ENCODE measurements around the gene KLRG1. TPM values are rescaled to one million over a fixed set of nuclear protein-coding genes. Genes with fewer than 3 reads are reported as not detected.

KLRG1 gene
- polyA plus RNA-seq, 1 of the 3 experiments (the other 2 are of a cell fraction) = 5.1 TPM

- TF ChIP-seq, protein P1, sequence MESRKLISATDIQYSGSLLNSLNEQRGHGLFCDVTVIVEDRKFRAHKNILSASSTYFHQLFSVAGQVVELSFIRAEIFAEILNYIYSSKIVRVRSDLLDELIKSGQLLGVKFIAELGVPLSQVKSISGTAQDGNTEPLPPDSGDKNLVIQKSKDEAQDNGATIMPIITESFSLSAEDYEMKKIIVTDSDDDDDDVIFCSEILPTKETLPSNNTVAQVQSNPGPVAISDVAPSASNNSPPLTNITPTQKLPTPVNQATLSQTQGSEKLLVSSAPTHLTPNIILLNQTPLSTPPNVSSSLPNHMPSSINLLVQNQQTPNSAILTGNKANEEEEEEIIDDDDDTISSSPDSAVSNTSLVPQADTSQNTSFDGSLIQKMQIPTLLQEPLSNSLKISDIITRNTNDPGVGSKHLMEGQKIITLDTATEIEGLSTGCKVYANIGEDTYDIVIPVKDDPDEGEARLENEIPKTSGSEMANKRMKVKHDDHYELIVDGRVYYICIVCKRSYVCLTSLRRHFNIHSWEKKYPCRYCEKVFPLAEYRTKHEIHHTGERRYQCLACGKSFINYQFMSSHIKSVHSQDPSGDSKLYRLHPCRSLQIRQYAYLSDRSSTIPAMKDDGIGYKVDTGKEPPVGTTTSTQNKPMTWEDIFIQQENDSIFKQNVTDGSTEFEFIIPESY (IDR thresholded peaks at IDR 0.05; ENCODE audit: borderline replicate concordance, low read depth) = peak; percentile 60; the same call in 1 of the 2 replicates
- TF ChIP-seq, protein P2, sequence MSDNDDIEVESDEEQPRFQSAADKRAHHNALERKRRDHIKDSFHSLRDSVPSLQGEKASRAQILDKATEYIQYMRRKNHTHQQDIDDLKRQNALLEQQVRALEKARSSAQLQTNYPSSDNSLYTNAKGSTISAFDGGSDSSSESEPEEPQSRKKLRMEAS (IDR thresholded peaks at IDR 0.05; ENCODE audit: low read depth) = peak; percentile 72
- TF ChIP-seq, protein P3, sequence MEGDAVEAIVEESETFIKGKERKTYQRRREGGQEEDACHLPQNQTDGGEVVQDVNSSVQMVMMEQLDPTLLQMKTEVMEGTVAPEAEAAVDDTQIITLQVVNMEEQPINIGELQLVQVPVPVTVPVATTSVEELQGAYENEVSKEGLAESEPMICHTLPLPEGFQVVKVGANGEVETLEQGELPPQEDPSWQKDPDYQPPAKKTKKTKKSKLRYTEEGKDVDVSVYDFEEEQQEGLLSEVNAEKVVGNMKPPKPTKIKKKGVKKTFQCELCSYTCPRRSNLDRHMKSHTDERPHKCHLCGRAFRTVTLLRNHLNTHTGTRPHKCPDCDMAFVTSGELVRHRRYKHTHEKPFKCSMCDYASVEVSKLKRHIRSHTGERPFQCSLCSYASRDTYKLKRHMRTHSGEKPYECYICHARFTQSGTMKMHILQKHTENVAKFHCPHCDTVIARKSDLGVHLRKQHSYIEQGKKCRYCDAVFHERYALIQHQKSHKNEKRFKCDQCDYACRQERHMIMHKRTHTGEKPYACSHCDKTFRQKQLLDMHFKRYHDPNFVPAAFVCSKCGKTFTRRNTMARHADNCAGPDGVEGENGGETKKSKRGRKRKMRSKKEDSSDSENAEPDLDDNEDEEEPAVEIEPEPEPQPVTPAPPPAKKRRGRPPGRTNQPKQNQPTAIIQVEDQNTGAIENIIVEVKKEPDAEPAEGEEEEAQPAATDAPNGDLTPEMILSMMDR (IDR thresholded peaks at IDR 0.05) = peak; percentile 60
- TF ChIP-seq RCOR1 (IDR thresholded peaks at IDR 0.05; ENCODE audit: low read length) (no peak), SIN3A (IDR thresholded peaks at IDR 0.05; ENCODE audit: borderline replicate concordance, low read depth, low read length) (no peak; the same call in 1 of the 2 replicates), ELF1 (IDR thresholded peaks at IDR 0.05) (peak; percentile 91), FOXJ3 (CRISPR knock-in tag; IDR thresholded peaks at IDR 0.05) (no peak)
- TF ChIP-seq, protein P4, sequence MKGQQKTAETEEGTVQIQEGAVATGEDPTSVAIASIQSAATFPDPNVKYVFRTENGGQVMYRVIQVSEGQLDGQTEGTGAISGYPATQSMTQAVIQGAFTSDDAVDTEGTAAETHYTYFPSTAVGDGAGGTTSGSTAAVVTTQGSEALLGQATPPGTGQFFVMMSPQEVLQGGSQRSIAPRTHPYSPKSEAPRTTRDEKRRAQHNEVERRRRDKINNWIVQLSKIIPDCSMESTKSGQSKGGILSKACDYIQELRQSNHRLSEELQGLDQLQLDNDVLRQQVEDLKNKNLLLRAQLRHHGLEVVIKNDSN (IDR thresholded peaks at IDR 0.05; ENCODE audit: borderline replicate concordance, low read depth) = peak; percentile 93
These were observed 39.8 kb upstream of the KLRG1 start, which contains the start of gene M6PR (continued) for GRCh38 chr12:8949342-8950220.

GRCh38 chr12:8950221-8950527, 39.2 kb upstream of the KLRG1 start:
- POLR2A ChIA-PET = interaction anchor here (0.8 to 1.4 kb wide), 2 partner anchors 36 to 99 kb away, joined by 3 to 19 read pairs; partner anchors contain the start of gene PHC1
- DNase-seq = no peak
- no peak for TF ChIP-seq RFX5 (IDR thresholded peaks at IDR 0.05; ENCODE audit: low read length)
- no peak for TF ChIP-seq FOXM1 (IDR thresholded peaks at IDR 0.05; ENCODE audit: low read depth)
- no peak for TF ChIP-seq FOXJ3 (CRISPR knock-in tag; IDR thresholded peaks at IDR 0.05)
- TF ChIP-seq GATA2 (CRISPR knock-in tag; IDR thresholded peaks at IDR 0.05) = no peak
- TF ChIP-seq IRF3 (IDR thresholded peaks at IDR 0.05; ENCODE audit: low read depth, low read length) = no peak
- no peak for TF ChIP-seq NFIC (IDR thresholded peaks at IDR 0.05; ENCODE audit: borderline replicate concordance)
- no peak for TF ChIP-seq EZH2phosphoT487 (IDR thresholded peaks at IDR 0.05; ENCODE audit: borderline replicate concordance, low read depth)
- no peak for TF ChIP-seq CHD2 (IDR thresholded peaks at IDR 0.05; ENCODE audit: low read length, partially characterized antibody)
- TF ChIP-seq, protein P3 (IDR thresholded peaks at IDR 0.05) = no peak
- TF ChIP-seq MXI1 (IDR thresholded peaks at IDR 0.05; ENCODE audit: low read depth, low read length) = no peak
- TF ChIP-seq EP300 (IDR thresholded peaks at IDR 0.05; ENCODE audit: borderline replicate concordance in 1 of 2, low read depth in 1 of 2, low read length in 1 of 2) = no peak
- TF ChIP-seq SMC3 (IDR thresholded peaks at IDR 0.05; ENCODE audit: low read depth, low read length) = no peak
- no peak for TF ChIP-seq RAD21 (IDR thresholded peaks at IDR 0.05; ENCODE audit: low read length)
- no peak for TF ChIP-seq POLR2AphosphoS5 (IDR thresholded peaks at IDR 0.05; ENCODE audit: low read depth, low read length)

More at GRCh38 chr12:8950221-8950527, 39.2 kb upstream of the KLRG1 start:
- no peaks in the 10 kb centered on the region for H3K27me3 ChIP-seq (ENCODE audit: insufficient read depth)
- WGBS (ENCODE audit: low lambda C conversion rate) = under 1% methylated on average over 7 of the region's 7 CpGs
- H3F3A ChIP-seq (replicated peaks; ENCODE audit: insufficient read depth) = no peaks in the 10 kb centered on the region
- H3K9me3 ChIP-seq = no peaks in the 10 kb centered on the region
- H3K27ac ChIP-seq (ENCODE audit: low read depth in 2 of 2, low read length in 1 of 2) = peak overlapping the region; percentile 96 to 99
- no peaks in the 10 kb centered on the region for H3K9me2 ChIP-seq
- H3K4me1 ChIP-seq (ENCODE audit: control insufficient read depth in 1 of 2, insufficient read depth in 2 of 2, low read depth in 1 of 2, low read length in 1 of 2) = peaks cover 0 to 11% of the 10 kb centered on the region in 2 experiments; a peak in 3 of 4 replicates
- peak overlapping the region; percentile 91 for H3K9ac ChIP-seq
- H3K4me3 ChIP-seq (ENCODE audit: low read depth in 2 of 2, low read length in 1 of 2) = peak overlapping the region; percentile 97 to 99
- H2AFZ ChIP-seq (ENCODE audit: low read depth) = peak overlapping the region; percentile 90
- peaks cover 23% of the 10 kb centered on the region; the same call in 1 of the 2 replicates for H4K20me1 ChIP-seq (ENCODE audit: insufficient read depth)
- peak overlapping the region; percentile 93 for H3K4me2 ChIP-seq
- CTCF ChIA-PET = interaction anchor here (0.6 to 3.5 kb wide), 14 partner anchors 12 to 269 kb away, joined by 3 to 28 read pairs (median 4); partner anchors contain the start of genes PHC1 and RIMKLB
- peaks cover 43% of the 10 kb centered on the region for H3K79me2 ChIP-seq (ENCODE audit: insufficient read depth)
- H3K36me3 ChIP-seq (replicated peaks in 1 of 2; ENCODE audit: control insufficient read depth in 1 of 2, insufficient read depth in 2 of 2, low read length in 1 of 2) = peaks cover 11 to 18% of the 10 kb centered on the region in 2 experiments
